HCT116 (cell line): ENCODE results near the gene BEND3. TPM values are rescaled to one million over a fixed set of nuclear protein-coding genes. Genes with fewer than 3 reads are reported as not detected.

Source experiments
- ATAC-seq: fragments of 200-7000 bp; cut with Tn5 transposase; 2 replicates; pipeline ENCODE4 v1.9.1; 2020; ENCODE audit warnings: mild to moderate bottlenecking, moderate library complexity
- BruUV-seq: library from RNA; stranded (reverse); fragments of 400-500 nt; replicated peaks from 2 replicates; lab custom pipeline; 2021; lab: Mats Ljungman, UMichigan
- CTCF ChIA-PET: fragments of 300-600 bp; sonication (Branson Sonifier 250); formaldehyde crosslinking; loops from one replicate; lab custom pipeline; 2021; ENCODE audit warnings: antibody characterized with exemption; lab: Charles Lee
- POLR2A ChIA-PET: fragments of 300-600, 350-600 bp; sonication (Branson Sonifier 250); formaldehyde crosslinking; loops from one replicate; lab custom pipeline; 2021; ENCODE audit warnings: antibody characterized with exemption; lab: Charles Lee
- RAD21 ChIA-PET, 2 experiments: fragments of 300-600 bp; sonication (Branson Sonifier 250); formaldehyde crosslinking; loops; one replicate each; lab custom pipeline; 2023; ENCODE audit warnings: low total read pairs in 2 of 2; ENCODE audit not compliant: uncharacterized antibody in 2 of 2, unreplicated experiment in 2 of 2, low non-redundant PET in 1 of 2; lab: Charles Lee
- DNase-seq: peaks from one replicate; pipeline ENCODE4 v3.0.0-alpha.2; 2010; ENCODE audit warnings: low read depth, low spot score
- H2AFZ ChIP-seq: fragments of 200-600 bp; shearing (Covaris generic), sonication (generic); 2 replicates; pipeline ENCODE4 v1.6.1; 2017; ENCODE audit warnings: low read depth, mixed run types, mixed read lengths, antibody characterized with exemption, low read length; ENCODE audit not compliant: poor library complexity, severe bottlenecking
- H3K27ac ChIP-seq: 2 replicates; pipeline ENCODE4 v1.5.1; 2012; ENCODE audit warnings: low read depth, low read length
- H3K27me3 ChIP-seq: fragments of 200-600 bp; sonication (generic); 2 replicates; pipeline ENCODE4 v1.6.1; 2016; ENCODE audit warnings: mixed run types, low read length, mixed read lengths; ENCODE audit not compliant: insufficient read depth
- H3K36me3 ChIP-seq, 2 experiments: fragments of 200-500 bp in 1 of 2; fragments of 200-600 bp in 1 of 2; sonication (Bioruptor generic) in 1 of 2; sonication (generic) in 1 of 2; 2 replicates each; pipeline versions ENCODE4 v1.5.1 to v1.6.1; 2014 to 2016; ENCODE audit warnings: low read length in 2 of 2, inconsistent platforms in 1 of 2, mixed read lengths in 1 of 2, mixed run types in 1 of 2; ENCODE audit not compliant: insufficient read depth in 2 of 2, control insufficient read depth in 1 of 2
- H3K4me1 ChIP-seq, 2 experiments: fragments of 200-600 bp in 1 of 2; sonication (generic) in 1 of 2; 2 replicates each; pipeline versions ENCODE4 v1.5.1 to v1.6.1; 2012 to 2017; ENCODE audit warnings: low read length in 2 of 2, inconsistent platforms in 1 of 2, mild to moderate bottlenecking in 1 of 2, mixed read lengths in 1 of 2, mixed run types in 1 of 2, moderate library complexity in 1 of 2; ENCODE audit not compliant: insufficient read depth in 2 of 2, control insufficient read depth in 1 of 2
- H3K4me2 ChIP-seq: fragments of 200-600 bp; sonication (generic); 2 replicates; pipeline ENCODE4 v1.6.1; 2017; ENCODE audit warnings: mixed run types, low read length, mixed read lengths
- H3K4me3 ChIP-seq, 2 experiments: fragments of 200-600 bp in 1 of 2; sonication (generic) in 1 of 2; replicated peaks in 1 of 2; 2 replicates each; pipeline ENCODE4 v1.5.1; 2011 to 2016; ENCODE audit warnings: low read length in 2 of 2, control low read depth in 1 of 2, low read depth in 1 of 2, mild to moderate bottlenecking in 1 of 2, mixed read lengths in 1 of 2, mixed run types in 1 of 2
- H3K79me2 ChIP-seq: fragments of 200-600 bp; sonication (generic); 2 replicates; pipeline ENCODE4 v1.6.1; 2017; ENCODE audit warnings: mild to moderate bottlenecking, mixed run types, low read length, moderate library complexity, mixed read lengths; ENCODE audit not compliant: insufficient read depth
- H3K9ac ChIP-seq: fragments of 200-600 bp; sonication (generic); 2 replicates; pipeline ENCODE4 v1.6.1; 2016; ENCODE audit warnings: low read length, mixed read lengths
- H3K9me2 ChIP-seq: fragments of 200-600 bp; sonication (generic), shearing (Covaris generic); 2 replicates; pipeline ENCODE4 v1.6.1; 2017; ENCODE audit warnings: mixed run types, mild to moderate bottlenecking, moderate library complexity; ENCODE audit not compliant: insufficient read depth
- H3K9me3 ChIP-seq, 2 experiments: fragments of 200-500 bp in 1 of 2; fragments of 200-600 bp in 1 of 2; sonication (Bioruptor generic) in 1 of 2; sonication (generic) in 1 of 2; 2 replicates each; pipeline ENCODE4 v1.6.1; 2014 to 2017; ENCODE audit warnings: low read length in 2 of 2, mixed read lengths in 2 of 2, inconsistent platforms in 1 of 2, low read depth in 1 of 2, mild to moderate bottlenecking in 1 of 2, mixed run types in 1 of 2, moderate library complexity in 1 of 2; ENCODE audit not compliant: control insufficient read depth in 1 of 2, insufficient read depth in 1 of 2
- H4K20me1 ChIP-seq: fragments of 200-600 bp; sonication (generic), shearing (Covaris generic); 2 replicates; pipeline ENCODE4 v1.6.1; 2017; ENCODE audit warnings: mixed run types, mild to moderate bottlenecking, moderate library complexity; ENCODE audit not compliant: insufficient read depth
- CTCF ChIP-seq, 3 experiments: fragments of 200-600 bp in 1 of 3; sonication (generic) in 1 of 3; IDR thresholded peaks in 2 of 3; conservative IDR thresholded peaks in 1 of 3; 2 replicates each; pipeline ENCODE4 v1.5.1; 2012 to 2017; ENCODE audit warnings: low read depth in 2 of 3, low read length in 2 of 3, antibody characterized with exemption in 1 of 3, borderline replicate concordance in 1 of 3, control low read depth in 1 of 3, mild to moderate bottlenecking in 1 of 3, mixed read lengths in 1 of 3, mixed run types in 1 of 3, moderate library complexity in 1 of 3; ENCODE audit not compliant: insufficient read depth in 1 of 3
- EGR1 ChIP-seq: IDR thresholded peaks from 2 replicates; pipeline ENCODE4 v1.6.1; 2012; ENCODE audit warnings: low read depth
- FOSL1 ChIP-seq: IDR thresholded peaks from 2 replicates; pipeline ENCODE4 v1.6.1; 2012; ENCODE audit warnings: low read depth
- JUND ChIP-seq: IDR thresholded peaks from 2 replicates; pipeline ENCODE4 v1.6.1; 2012
- MAX ChIP-seq: IDR thresholded peaks from 2 replicates; pipeline ENCODE4 v1.6.1; 2012
- POLR2AphosphoS5 ChIP-seq: IDR thresholded peaks from 2 replicates; pipeline ENCODE4 v1.6.1; 2011; ENCODE audit warnings: mild to moderate bottlenecking, low read depth, low read length, moderate library complexity
- SIN3A ChIP-seq: IDR thresholded peaks from 2 replicates; pipeline ENCODE4 v1.6.1; 2012; ENCODE audit warnings: low read depth
- SP1 ChIP-seq: IDR thresholded peaks from 2 replicates; pipeline ENCODE4 v1.6.1; 2012; ENCODE audit warnings: low read depth
- ZNF274 ChIP-seq: fragments of 200-500 bp; sonication (Bioruptor generic); IDR thresholded peaks from 2 replicates; pipeline ENCODE4 v1.6.1; 2014; ENCODE audit warnings: mild to moderate bottlenecking, low read depth, low read length, inconsistent platforms
- intact Hi-C: fragments of 100-400 bp; cut with micrococcal nuclease; formaldehyde crosslinking; loops from 2 replicates; pipeline ENCODE4 v1.10.0; 2022
- total RNA-seq: library from RNA; stranded (reverse); gene quantifications from one replicate; pipeline ENCODE4 v1.2.1, GENCODE V29; 2021; ENCODE audit not compliant: unreplicated experiment
- TF ChIP-seq, protein P1 (sequence below): IDR thresholded peaks from 2 replicates; pipeline ENCODE4 v1.6.1; 2011; ENCODE audit warnings: mild to moderate bottlenecking, low read length, moderate library complexity; ENCODE audit not compliant: insufficient replicate concordance; ENCODE audit errors: extremely low read depth

BEND3 gene
- total RNA-seq, 1 experiment from 2014 or later, result 6.3 TPM

DNA sequence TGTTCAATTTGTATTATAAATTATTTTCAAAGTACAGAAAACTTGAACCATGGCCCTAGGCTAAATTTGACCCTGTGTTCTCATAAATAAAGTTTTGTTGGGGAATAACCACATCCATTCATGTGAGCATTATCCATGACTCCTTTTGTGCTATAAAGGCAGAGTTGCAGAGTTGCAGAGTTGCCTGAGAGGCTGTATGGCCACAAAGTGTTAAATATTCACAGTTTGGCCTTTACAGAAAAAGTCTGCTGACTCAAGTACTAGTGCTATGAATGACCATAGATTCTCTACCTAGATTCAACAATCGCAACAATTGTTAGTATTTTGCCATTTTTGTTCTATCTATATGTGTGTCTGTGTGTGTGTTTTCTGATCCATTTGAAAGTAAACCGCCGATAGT is 46.2 kb upstream of the BEND3 start:
- H2AFZ ChIP-seq, result no peak overlapping the region
- no peaks in the 10 kb centered on the region for H3K9me3 ChIP-seq
- H3K4me1 ChIP-seq, result no peaks in the 10 kb centered on the region
- TF ChIP-seq EGR1 (no peak), JUND (no peak), MAX (no peak), FOSL1 (no peak), SP1 (no peak), POLR2AphosphoS5 (no peak), SIN3A (no peak), ZNF274 (no peak), CTCF (IDR thresholded peaks at IDR 0.05 in 2 of 3, conservative IDR thresholded peaks at IDR 0.05 in 1 of 3; ENCODE audit: borderline replicate concordance in 1 of 3, insufficient read depth in 1 of 3, low read depth in 2 of 3, low read length in 2 of 3) (no peak)
- TF ChIP-seq, protein P1, sequence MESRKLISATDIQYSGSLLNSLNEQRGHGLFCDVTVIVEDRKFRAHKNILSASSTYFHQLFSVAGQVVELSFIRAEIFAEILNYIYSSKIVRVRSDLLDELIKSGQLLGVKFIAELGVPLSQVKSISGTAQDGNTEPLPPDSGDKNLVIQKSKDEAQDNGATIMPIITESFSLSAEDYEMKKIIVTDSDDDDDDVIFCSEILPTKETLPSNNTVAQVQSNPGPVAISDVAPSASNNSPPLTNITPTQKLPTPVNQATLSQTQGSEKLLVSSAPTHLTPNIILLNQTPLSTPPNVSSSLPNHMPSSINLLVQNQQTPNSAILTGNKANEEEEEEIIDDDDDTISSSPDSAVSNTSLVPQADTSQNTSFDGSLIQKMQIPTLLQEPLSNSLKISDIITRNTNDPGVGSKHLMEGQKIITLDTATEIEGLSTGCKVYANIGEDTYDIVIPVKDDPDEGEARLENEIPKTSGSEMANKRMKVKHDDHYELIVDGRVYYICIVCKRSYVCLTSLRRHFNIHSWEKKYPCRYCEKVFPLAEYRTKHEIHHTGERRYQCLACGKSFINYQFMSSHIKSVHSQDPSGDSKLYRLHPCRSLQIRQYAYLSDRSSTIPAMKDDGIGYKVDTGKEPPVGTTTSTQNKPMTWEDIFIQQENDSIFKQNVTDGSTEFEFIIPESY, result no peak
- no peaks in the 10 kb centered on the region for H3K36me3 ChIP-seq
- H3K79me2 ChIP-seq, result no peaks in the 10 kb centered on the region
- H3K27ac ChIP-seq, result no peak overlapping the region
- ATAC-seq (no peak), DNase-seq (no peak)
- no peak overlapping the region for H3K4me3 ChIP-seq
- H4K20me1 ChIP-seq, result no peaks in the 10 kb centered on the region
- H3K9ac ChIP-seq, result no peak overlapping the region
- ChIA-PET RAD21 (no interaction called here), CTCF (no interaction called here), POLR2A (no interaction called here)
- BruUV-seq, result no TSS peak
- no peak overlapping the region for H3K4me2 ChIP-seq
- no peaks in the 10 kb centered on the region for H3K9me2 ChIP-seq
- intact Hi-C loops, result no loop called here
- no peaks in the 10 kb centered on the region for H3K27me3 ChIP-seq
